ENCODE results near the gene AIG1. TPM values are rescaled to one million over a fixed set of nuclear protein-coding genes. Genes with fewer than 3 reads are reported as not detected.

AIG1 gene
- total and polyA plus RNA-seq, 2 of the 13 experiments (the other 11 are each of a cell fraction or from before 2014, with no cell fraction given) = 115 to 197 TPM

GRCh38 chr6:143247586-143247985, 186.9 kb downstream of the AIG1 start (continued):
- TF ChIP-seq ZNF18 (CRISPR knock-in tag; IDR thresholded peaks at IDR 0.05; ENCODE audit: insufficient replicate concordance) (no peak), TSC22D2 (CRISPR knock-in tag; IDR thresholded peaks at IDR 0.05; ENCODE audit: borderline replicate concordance) (no peak)

DNA sequence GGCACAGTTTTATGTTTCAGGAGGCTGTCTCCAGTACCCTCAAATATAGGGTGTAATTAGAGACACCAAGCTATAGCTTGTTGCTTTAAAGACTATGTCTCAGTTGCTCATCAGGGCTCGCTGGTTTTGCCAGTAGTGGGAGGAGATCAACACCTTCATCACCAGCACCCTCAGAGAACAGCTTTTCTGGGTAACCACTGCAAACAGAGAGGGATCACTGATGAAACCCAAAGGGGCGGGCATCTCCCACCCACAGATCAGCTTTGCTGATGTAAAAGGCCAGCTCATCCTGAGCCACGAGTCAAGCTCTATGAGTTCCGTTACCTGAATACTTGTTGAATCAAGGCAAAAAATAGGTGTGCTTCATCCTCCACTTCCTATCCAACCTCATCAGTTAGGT, 187.7 kb downstream of the AIG1 start:
- H3K4me3 ChIP-seq (replicated peaks in 1 of 3; ENCODE audit: insufficient read depth in 1 of 3, low read depth in 2 of 3, low read length in 3 of 3) = no peak overlapping the region
- H3K27me3 ChIP-seq (ENCODE audit: control insufficient read depth in 1 of 2, insufficient read depth in 2 of 2, low read length in 2 of 2) = no peaks in the 10 kb centered on the region
- TF ChIP-seq NKX3-1 (CRISPR knock-in tag; IDR thresholded peaks at IDR 0.05) (no peak), TBX2 (CRISPR knock-in tag; IDR thresholded peaks at IDR 0.05; ENCODE audit: borderline replicate concordance) (no peak), KLF13 (CRISPR knock-in tag; IDR thresholded peaks at IDR 0.05) (no peak), ZNF674 (CRISPR knock-in tag; IDR thresholded peaks at IDR 0.05; ENCODE audit: low read depth) (no peak), TP53 (CRISPR knock-in tag; conservative IDR thresholded peaks at IDR 0.05) (no peak), ZNF367 (CRISPR knock-in tag; IDR thresholded peaks at IDR 0.05; ENCODE audit: borderline replicate concordance) (no peak), RNF2 (conservative IDR thresholded peaks at IDR 0.05; ENCODE audit: low read depth) (no peak), ZNF276 (CRISPR knock-in tag; IDR thresholded peaks at IDR 0.05; ENCODE audit: low read depth) (no peak), ZC3H13 (CRISPR knock-in tag; IDR thresholded peaks at IDR 0.05) (no peak), ASH2L (IDR thresholded peaks at IDR 0.05; ENCODE audit: insufficient read length, low read depth, low read length) (no peak), MLXIP (CRISPR knock-in tag; IDR thresholded peaks at IDR 0.05; ENCODE audit: borderline replicate concordance) (no peak)
- TF ChIP-seq, protein P1, sequence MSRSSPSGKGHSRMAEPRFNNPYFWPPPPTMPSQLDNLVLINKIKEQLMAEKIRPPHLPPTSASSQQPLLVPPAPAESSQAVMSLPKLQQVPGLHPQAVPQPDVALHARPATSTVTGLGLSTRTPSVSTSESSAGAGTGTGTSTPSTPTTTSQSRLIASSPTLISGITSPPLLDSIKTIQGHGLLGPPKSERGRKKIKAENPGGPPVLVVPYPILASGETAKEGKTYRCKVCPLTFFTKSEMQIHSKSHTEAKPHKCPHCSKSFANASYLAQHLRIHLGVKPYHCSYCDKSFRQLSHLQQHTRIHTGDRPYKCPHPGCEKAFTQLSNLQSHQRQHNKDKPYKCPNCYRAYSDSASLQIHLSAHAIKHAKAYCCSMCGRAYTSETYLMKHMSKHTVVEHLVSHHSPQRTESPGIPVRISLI (CRISPR knock-in tag; IDR thresholded peaks at IDR 0.05; ENCODE audit: borderline replicate concordance) = no peak
- no peaks in the 10 kb centered on the region for H4K20me1 ChIP-seq (ENCODE audit: insufficient read depth, low read length)
- no peaks in the 10 kb centered on the region for H3K4me1 ChIP-seq (ENCODE audit: insufficient read depth, low read length)
- POLR2A ChIA-PET = no interaction called here
- in situ Hi-C loops (cut with HindIII; ENCODE audit: extremely low pct_ligation_motif_present, low pct_unique_long_range_greater_than_20kb) (no loop called here), intact Hi-C loops (cut with micrococcal nuclease; ENCODE audit: unreplicated experiment) (no loop called here)
- H3K4me2 ChIP-seq (ENCODE audit: low read depth, low read length) = no peak overlapping the region
- DNase-seq (ENCODE audit: low spot score) (no peak), FAIRE-seq (no peak), ATAC-seq (no peak)
- H3K27ac ChIP-seq (ENCODE audit: extremely low read length, insufficient read depth, low read length) = no peak overlapping the region
- BruUV-seq (replicated peaks) = no TSS peak
- no peak overlapping the region for H2AFZ ChIP-seq (ENCODE audit: low read length)
- no peaks in the 10 kb centered on the region for H3K9me3 ChIP-seq (ENCODE audit: low read length)
- CTCF ChIA-PET (ENCODE audit: low intra/inter-chr PET ratio, low total read pairs) = no interaction called here
- 93% methylated on average over 4 of the region's 4 CpGs for WGBS (ENCODE audit: low lambda C conversion rate)
- H3K79me2 ChIP-seq (ENCODE audit: insufficient read depth, low read length) = no peaks in the 10 kb centered on the region
- H3K36me3 ChIP-seq (replicated peaks in 1 of 2; ENCODE audit: control insufficient read depth in 1 of 2, insufficient read depth in 2 of 2, low read length in 2 of 2) = no peaks in the 10 kb centered on the region; a peak in 1 of 5 replicates
- H3K9ac ChIP-seq (ENCODE audit: insufficient read depth, low read depth, low read length) = no peak overlapping the region

Data from HepG2 (cell line).